B cell (primary cell): ENCODE data around the gene CSF1R. TPM values are rescaled to one million over a fixed set of nuclear protein-coding genes. Genes with fewer than 3 reads are reported as not detected.

Source experiments
- ATAC-seq: fragments of 200-7000 bp; cut with Tn5 transposase; one replicate; pipeline ENCODE4 v1.10.0; 2021; ENCODE audit warnings: low read depth, mild to moderate bottlenecking, moderate number of reproducible peaks, moderate library complexity
- CTCF ChIA-PET: fragments of 350-600 bp; sonication (Branson Sonifier 250); formaldehyde crosslinking; loops from one replicate; lab custom pipeline; 2021; ENCODE audit warnings: antibody characterized with exemption, inconsistent platforms; lab: Charles Lee
- POLR2A ChIA-PET: fragments of 350-600 bp; sonication (Branson Sonifier 250); formaldehyde crosslinking; loops from one replicate; lab custom pipeline; 2021; ENCODE audit warnings: antibody characterized with exemption; lab: Charles Lee
- DNase-seq: peaks from one replicate; pipeline ENCODE4 v3.0.0; 2013
- H2AFZ ChIP-seq: 2 replicates; pipeline ENCODE4 v1.6.1; 2012; ENCODE audit warnings: mild to moderate bottlenecking, low read depth, low read length; ENCODE audit not compliant: insufficient read depth, poor library complexity, severe bottlenecking
- H3K27ac ChIP-seq, 2 donors: 1 replicate in 1 of 2; 2 replicates in 1 of 2; pipeline ENCODE4 v1.5.1; 2012 to 2013; ENCODE audit warnings: low read length in 2 of 2, mild to moderate bottlenecking in 2 of 2, moderate library complexity in 1 of 2
- H3K27me3 ChIP-seq, 4 experiments: fragments of 200-600 bp in 1 of 4; sonication (generic) in 1 of 4; replicated peaks in 1 of 4; 1 replicate in 2 of 4; 2 replicates in 2 of 4; pipeline versions ENCODE4 v1.6.1 to v1.7.0; 2013 to 2016; ENCODE audit warnings: low read length in 3 of 4, mild to moderate bottlenecking in 2 of 4, mixed read lengths in 1 of 4, moderate library complexity in 1 of 4; ENCODE audit not compliant: insufficient read depth in 4 of 4, control insufficient read depth in 3 of 4; ENCODE audit errors: control extremely low read depth in 1 of 4
- H3K36me3 ChIP-seq, 2 experiments: replicated peaks in 1 of 2; 1 replicate in 1 of 2; 2 replicates in 1 of 2; pipeline versions ENCODE4 v1.6.1 to v1.7.1; 2013; ENCODE audit warnings: low read length in 1 of 2; ENCODE audit not compliant: insufficient read depth in 2 of 2, control insufficient read depth in 1 of 2; ENCODE audit errors: control extremely low read depth in 1 of 2, extremely low read depth in 1 of 2
- H3K4me1 ChIP-seq, 2 donors: fragments of 200-600 bp in 1 of 2; sonication (generic) in 1 of 2; 1 replicate in 1 of 2; 2 replicates in 1 of 2; pipeline versions ENCODE4 v1.5.1 to v1.6.1; 2013 to 2017; ENCODE audit warnings: low read length in 2 of 2; ENCODE audit not compliant: control insufficient read depth in 2 of 2, insufficient read depth in 2 of 2
- H3K4me2 ChIP-seq: replicated peaks from 2 replicates; pipeline ENCODE3; 2012; ENCODE audit warnings: mild to moderate bottlenecking, low read depth, low read length; ENCODE audit not compliant: poor library complexity, severe bottlenecking
- H3K4me3 ChIP-seq, 5 experiments: fragments of 200-600 bp in 1 of 5; sonication (generic) in 1 of 5; 1 replicate in 3 of 5; 2 replicates in 2 of 5; pipeline versions ENCODE4 v1.5.1 to v1.7.0; 2011 to 2016; ENCODE audit warnings: low read length in 4 of 5, mild to moderate bottlenecking in 4 of 5, low read depth in 2 of 5, control low read depth in 1 of 5, moderate library complexity in 1 of 5; ENCODE audit not compliant: insufficient read depth in 1 of 5; ENCODE audit errors: control extremely low read depth in 1 of 5, extremely low read depth in 1 of 5
- H3K79me2 ChIP-seq: fragments of 200-600 bp; sonication (generic); one replicate; pipeline ENCODE4 v1.6.0; 2016; ENCODE audit warnings: low read length; ENCODE audit not compliant: control insufficient read depth, insufficient read depth
- H3K9ac ChIP-seq: fragments of 200-600 bp; sonication (generic); 2 replicates; pipeline ENCODE4 v1.6.1; 2017; ENCODE audit warnings: mild to moderate bottlenecking, low read length, moderate library complexity
- H3K9me3 ChIP-seq, 3 donors: one replicate each; pipeline versions ENCODE4 v1.6.1 to v1.7.1; 2013; ENCODE audit warnings: low read length in 2 of 3; ENCODE audit not compliant: control insufficient read depth in 2 of 3, insufficient read depth in 1 of 3; ENCODE audit errors: control extremely low read depth in 1 of 3
- H4K20me1 ChIP-seq: 2 replicates; pipeline ENCODE4 v1.6.0; 2012; ENCODE audit warnings: mild to moderate bottlenecking, low read length; ENCODE audit not compliant: insufficient read depth, control insufficient read depth, poor library complexity, severe bottlenecking
- H3K27ac Mint-ChIP-seq: one replicate; pipeline ENCODE4 v1.8.0; 2021; ENCODE audit warnings: mixed read lengths
- H3K27me3 Mint-ChIP-seq: one replicate; pipeline ENCODE4 v1.8.0; 2021; ENCODE audit warnings: mixed read lengths
- H3K4me1 Mint-ChIP-seq: one replicate; pipeline ENCODE4 v1.8.0; 2021; ENCODE audit warnings: mixed read lengths
- H3K4me3 Mint-ChIP-seq: one replicate; pipeline ENCODE4 v1.8.0; 2021; ENCODE audit warnings: mixed read lengths
- H3K9me3 Mint-ChIP-seq: one replicate; pipeline ENCODE4 v1.8.0; 2022; ENCODE audit warnings: mixed read lengths; ENCODE audit not compliant: insufficient read depth
- CTCF ChIP-seq: fragments of 200-600 bp; IDR thresholded peaks from one replicate; pipeline ENCODE4 v1.8.0; 2022; ENCODE audit warnings: antibody characterized with exemption, mild to moderate bottlenecking
- EZH2 ChIP-seq: IDR thresholded peaks from 2 replicates; pipeline ENCODE4 v1.6.1; 2012; ENCODE audit warnings: borderline replicate concordance, low read depth, mild to moderate bottlenecking, moderate library complexity, low read length; ENCODE audit not compliant: insufficient read depth, poor library complexity, severe bottlenecking
- WGBS: methylation state at CpG from one replicate; pipeline ENCODE4 v1.1.5; 2013; ENCODE audit warnings: missing lambda C conversion rate; ENCODE audit not compliant: insufficient coverage; 5-methylcytosine and 5-hydroxymethylcytosine counted together
- intact Hi-C: fragments of 100-400 bp; cut with micrococcal nuclease; formaldehyde crosslinking; loops from one replicate; pipeline ENCODE4 v1.10.0; 2022
- polyA plus RNA-seq: library from polyadenylated mRNA; depleted of rRNA; stranded (reverse); fragments of >200 nt; gene quantifications from 2 replicates; pipeline ENCODE4 v1.2.3, GENCODE V29; 2012
- total RNA-seq, 2 donors: library from RNA; stranded (reverse); fragments of 120-200 nt in 1 of 2; gene quantifications; 1 replicate in 1 of 2; 2 replicates in 1 of 2; pipeline versions ENCODE4 v1.2.3 to v1.2.4, GENCODE V29; 2013 to 2022

CSF1R gene
- total and polyA plus RNA-seq, 2 donors (not counting 1 experiment from before 2014, with no cell fraction given): 1.6 to 2.5 TPM

GRCh38 chr5:150120617-150121447 is 34.5 kb upstream of the CSF1R start:
- no peak overlapping the region for H3K4me2 ChIP-seq
- DNase-seq (no peak), ATAC-seq (no peak)
- CTCF ChIA-PET: no interaction called here
- no peak overlapping the region for H3K27ac ChIP-seq
- POLR2A ChIA-PET: no interaction called here
- no peaks in the 10 kb centered on the region for H3K79me2 ChIP-seq
- Mint-ChIP-seq H3K27me3 (no peaks in the 10 kb centered on the region), H3K4me1 (no peaks in the 10 kb centered on the region), H3K27ac (no peak overlapping the region), H3K4me3 (no peak overlapping the region), H3K9me3 (no peaks in the 10 kb centered on the region)
- H3K36me3 ChIP-seq: no peaks in the 10 kb centered on the region
- TF ChIP-seq EZH2 (no peak), CTCF (no peak)
- no peaks in the 10 kb centered on the region for H3K4me1 ChIP-seq
- intact Hi-C loops: no loop called here
- H3K9ac ChIP-seq: no peak overlapping the region
- H3K4me3 ChIP-seq: no peak overlapping the region
- H2AFZ ChIP-seq: no peak overlapping the region
- no peaks in the 10 kb centered on the region for H4K20me1 ChIP-seq
- H3K27me3 ChIP-seq: no peaks in the 10 kb centered on the region
- no peaks in the 10 kb centered on the region for H3K9me3 ChIP-seq
- 92% methylated on average over 17 of the region's 19 CpGs for WGBS

- H3K27ac Mint-ChIP-seq: no peak overlapping the region
- Histone ChIP-seq H4K20me1 (no peaks in the 10 kb centered on the region), H3K79me2 (no peaks in the 10 kb centered on the region), H3K36me3 (no peaks in the 10 kb centered on the region), H3K9me3 (no peaks in the 10 kb centered on the region), H3K27ac (no peak overlapping the region), H3K4me2 (no peak overlapping the region), H3K4me3 (no peak overlapping the region), H3K4me1 (no peaks in the 10 kb centered on the region), H2AFZ (no peak overlapping the region), H3K9ac (no peak overlapping the region), H3K27me3 (no peaks in the 10 kb centered on the region)
- DNase-seq (no peak), ATAC-seq (no peak)
- H3K27me3 Mint-ChIP-seq: no peaks in the 10 kb centered on the region
- H3K4me3 Mint-ChIP-seq: no peak overlapping the region
- intact Hi-C loops: no loop called here
- TF ChIP-seq EZH2: no peak
- TF ChIP-seq CTCF: no peak
- CTCF ChIA-PET: interaction anchor here (1.1 kb wide), 1 partner anchor 45 kb away, joined by 3 read pairs; no protein-coding TSS in a partner anchor
- H3K9me3 Mint-ChIP-seq: no peaks in the 10 kb centered on the region
- no peaks in the 10 kb centered on the region for H3K4me1 Mint-ChIP-seq
- WGBS: 100% methylated on average over 1 of the region's 3 CpGs
- POLR2A ChIA-PET: no interaction called here
Measured at GRCh38 chr5:150120062-150120441, 33.7 kb upstream of the CSF1R start.
